Lower leg skin (tissue), 4 donors: ENCODE results near the gene JMJD6. TPM values are rescaled to one million over a fixed set of nuclear protein-coding genes. Genes with fewer than 3 reads are reported as not detected.
A peak's percentile ranks its signal among the peaks of the same experiment; 100 is the strongest.

Source experiments
- DNase-seq, 2 donors: peaks; one replicate each; pipeline ENCODE4 v3.0.0-alpha.2; 2019; ENCODE audit warnings: low spot score in 2 of 2
- H3K4me3 ChIP-seq: fragments of 200-600 bp; sonication (generic); 2 replicates; pipeline ENCODE4 v1.5.1; 2017; ENCODE audit warnings: mild to moderate bottlenecking, low read depth; ENCODE audit not compliant: poor library complexity, severe bottlenecking
- CTCF ChIP-seq, 3 donors: fragments of 450-650 bp; IDR thresholded peaks; one replicate each; pipeline ENCODE4 v1.5.1; 2016; ENCODE audit warnings: antibody characterized with exemption in 3 of 3, mild to moderate bottlenecking in 3 of 3, moderate library complexity in 2 of 3
- POLR2A ChIP-seq, 2 donors: fragments of 450-650 bp; IDR thresholded peaks; one replicate each; pipeline ENCODE4 v1.6.1; 2016 to 2017; ENCODE audit warnings: antibody characterized with exemption in 2 of 2, mild to moderate bottlenecking in 1 of 2, moderate library complexity in 1 of 2
- WGBS, 2 donors: methylation state at CpG; one replicate each; pipeline ENCODE4 v1.1.5; 2018; 5-methylcytosine and 5-hydroxymethylcytosine counted together
- intact Hi-C: fragments of 100-400 bp; cut with DNase I; formaldehyde crosslinking; loops from one replicate; pipeline ENCODE4 v1.15.0; 2023; ENCODE audit warnings: low total_unique reads
- total RNA-seq, 4 donors: library from RNA; depleted of rRNA; stranded (reverse); fragments of >200 nt; gene quantifications; one replicate each; pipeline ENCODE4 v1.1.0, GENCODE V29; 2016

Gene JMJD6
- total RNA-seq, result 10 to 100 TPM; 16.1 to 28.8 (median 21.0) TPM

- peak; percentile 97 to 99 for DNase-seq
- WGBS, 2 donors, result 0% methylated on average over 22 to 44 of the region's 60 CpGs
- TF ChIP-seq POLR2A (IDR thresholded peaks at IDR 0.05), result peak in 1 of 2 donors; percentile 62
- TF ChIP-seq CTCF (IDR thresholded peaks at IDR 0.05), result no peak
- intact Hi-C loops, result no loop called here
- H3K4me3 ChIP-seq, result peak within 1 kb of the TSS; percentile 97
These were observed at the start of gene JMJD6 for GRCh38 chr17:76726231-76726775. JMJD6 (minus strand) TSS chr17:76726606; CDS start chr17:76726475, 131 bp downstream.

GRCh38 chr17:76775021-76775600 is 48.7 kb upstream of the JMJD6 start:
- intact Hi-C loops, result no loop called here
- H3K4me3 ChIP-seq, result no peak overlapping the region
- TF ChIP-seq POLR2A (IDR thresholded peaks at IDR 0.05), result no peak
- no peak for TF ChIP-seq CTCF (IDR thresholded peaks at IDR 0.05)
- WGBS, 2 donors, result 87 to 88% methylated on average over 10 of the region's 10 CpGs
- no peak for DNase-seq

GRCh38 chr17:76772842-76773525 is 46.6 kb upstream of the JMJD6 start:
- H3K4me3 ChIP-seq, result no peak overlapping the region
- intact Hi-C loops, result no loop called here
- peak in 1 of 2 donors; percentile 23 for DNase-seq
- 27 to 28% methylated on average over 6 of the region's 6 CpGs for WGBS, 2 donors
- no peak for TF ChIP-seq POLR2A (IDR thresholded peaks at IDR 0.05)
- TF ChIP-seq CTCF (IDR thresholded peaks at IDR 0.05), result no peak

- 98 to 99% methylated on average over 3 of the region's 3 CpGs for WGBS, 2 donors
- intact Hi-C loops, result no loop called here
- H3K4me3 ChIP-seq, result no peak overlapping the region
- TF ChIP-seq CTCF (IDR thresholded peaks at IDR 0.05) (no peak), POLR2A (IDR thresholded peaks at IDR 0.05) (no peak)
- no peak for DNase-seq
These were observed 32.2 kb upstream of the JMJD6 start for GRCh38 chr17:76758570-76758969.

- WGBS, 2 donors, result 88 to 92% methylated on average over 5 of the region's 5 CpGs
- intact Hi-C loops, result no loop called here
- H3K4me3 ChIP-seq, result no peak overlapping the region
- TF ChIP-seq CTCF (IDR thresholded peaks at IDR 0.05) (no peak), POLR2A (IDR thresholded peaks at IDR 0.05) (no peak)
- DNase-seq, result no peak
These were observed 30.9 kb upstream of the JMJD6 start for GRCh38 chr17:76757256-76757655.
